GM13977 (cell line): ENCODE data around the gene PXDN.

Source experiments
- DNase-seq: peaks from one replicate; pipeline ENCODE4 v3.0.0; 2012; ENCODE audit warnings: low spot score
- in situ Hi-C: fragments of 300-500 bp; cut with MboI; formaldehyde crosslinking; loops from one replicate; pipeline ENCODE4 v1.12.0; 2022; ENCODE audit warnings: low sequenced_read_pairs, low pct_unique_long_range_greater_than_20kb, mixed read lengths, inconsistent platforms; ENCODE audit not compliant: unreplicated experiment
- TF ChIP-seq, protein P1 (sequence below): IDR thresholded peaks from 2 replicates; pipeline ENCODE4 v1.5.1; 2012; ENCODE audit warnings: mild to moderate bottlenecking, control low read depth; ENCODE audit not compliant: insufficient read depth; ENCODE audit errors: extremely low read depth, missing control alignments

PXDN gene

DNA sequence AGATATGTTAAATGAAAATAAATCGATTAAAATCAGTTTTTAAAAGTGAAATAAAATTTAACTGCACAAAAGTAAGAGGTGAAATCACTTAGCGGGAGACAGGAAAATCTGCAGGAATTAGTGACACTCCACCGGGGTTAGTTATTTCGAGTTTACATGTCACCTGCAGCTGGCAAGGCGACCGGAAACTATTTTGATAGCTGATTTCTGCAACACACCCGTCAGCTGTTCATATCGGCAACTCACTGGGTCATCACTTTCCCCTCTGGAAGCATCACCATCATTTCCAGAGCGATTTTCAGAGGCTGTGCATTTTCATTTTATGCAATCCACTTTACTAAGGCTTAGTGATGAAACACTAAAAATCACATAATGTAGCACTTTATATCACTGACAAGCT lies 52.9 kb downstream of the PXDN start:
- TF ChIP-seq, protein P1, sequence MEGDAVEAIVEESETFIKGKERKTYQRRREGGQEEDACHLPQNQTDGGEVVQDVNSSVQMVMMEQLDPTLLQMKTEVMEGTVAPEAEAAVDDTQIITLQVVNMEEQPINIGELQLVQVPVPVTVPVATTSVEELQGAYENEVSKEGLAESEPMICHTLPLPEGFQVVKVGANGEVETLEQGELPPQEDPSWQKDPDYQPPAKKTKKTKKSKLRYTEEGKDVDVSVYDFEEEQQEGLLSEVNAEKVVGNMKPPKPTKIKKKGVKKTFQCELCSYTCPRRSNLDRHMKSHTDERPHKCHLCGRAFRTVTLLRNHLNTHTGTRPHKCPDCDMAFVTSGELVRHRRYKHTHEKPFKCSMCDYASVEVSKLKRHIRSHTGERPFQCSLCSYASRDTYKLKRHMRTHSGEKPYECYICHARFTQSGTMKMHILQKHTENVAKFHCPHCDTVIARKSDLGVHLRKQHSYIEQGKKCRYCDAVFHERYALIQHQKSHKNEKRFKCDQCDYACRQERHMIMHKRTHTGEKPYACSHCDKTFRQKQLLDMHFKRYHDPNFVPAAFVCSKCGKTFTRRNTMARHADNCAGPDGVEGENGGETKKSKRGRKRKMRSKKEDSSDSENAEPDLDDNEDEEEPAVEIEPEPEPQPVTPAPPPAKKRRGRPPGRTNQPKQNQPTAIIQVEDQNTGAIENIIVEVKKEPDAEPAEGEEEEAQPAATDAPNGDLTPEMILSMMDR = no peak
- no peak for DNase-seq
- in situ Hi-C loops = no loop called here

DNA sequence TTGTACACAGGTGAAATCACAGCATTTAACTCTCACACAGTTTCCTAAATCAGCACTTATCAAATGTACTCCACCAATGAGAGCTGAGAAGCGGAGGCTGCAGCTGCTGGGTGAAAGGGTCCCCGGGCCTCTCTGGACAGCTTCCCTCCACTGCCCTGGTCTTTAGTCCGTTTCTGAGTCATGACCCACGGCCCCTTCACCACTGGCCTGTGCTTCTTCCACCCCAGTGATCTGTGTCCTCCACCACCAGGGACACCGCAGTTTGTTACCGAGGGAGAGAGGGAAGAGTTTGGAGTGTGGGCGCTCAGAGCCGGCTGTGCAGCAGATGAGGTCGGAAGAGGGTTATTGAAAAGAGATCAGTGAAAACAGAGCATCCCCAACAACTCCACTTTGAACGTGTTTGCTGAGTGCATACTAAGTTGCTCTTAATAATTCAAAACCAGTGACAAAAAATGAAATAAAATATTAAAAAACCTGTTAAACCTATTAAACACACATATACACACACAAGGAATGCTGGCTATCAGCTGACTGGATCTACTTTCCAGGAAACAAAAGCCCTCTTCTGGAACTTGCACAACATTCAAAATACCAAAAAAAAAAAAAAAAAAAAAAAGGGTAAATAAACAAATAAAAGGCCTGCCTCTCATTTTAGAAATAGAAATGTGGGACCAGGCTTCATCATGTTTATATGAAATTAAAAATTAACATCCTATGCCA lies 54.1 kb downstream of the PXDN start:
- DNase-seq = no peak
- TF ChIP-seq, protein P1 = no peak
- in situ Hi-C loops = no loop called here

DNA sequence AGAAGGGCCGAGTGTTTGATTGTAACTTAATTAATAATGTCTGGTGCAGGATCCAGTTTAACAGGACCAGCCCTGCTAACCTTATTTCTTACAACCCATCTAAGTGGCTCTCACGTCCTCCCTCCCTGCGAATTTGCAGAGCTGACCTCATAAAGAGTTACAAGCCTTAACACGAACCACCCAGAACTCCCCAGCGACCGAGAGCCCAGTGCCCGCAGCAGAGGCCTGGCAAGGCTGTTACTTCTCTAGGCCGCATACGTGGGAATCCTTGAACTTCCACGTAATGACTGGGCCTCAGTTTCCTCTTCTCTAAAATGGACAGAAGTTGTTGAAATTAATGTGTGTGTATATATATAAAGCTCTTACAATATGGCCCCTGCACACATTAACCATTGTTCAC lies 55.5 kb downstream of the PXDN start:
- TF ChIP-seq, protein P1 = no peak
- in situ Hi-C loops = no loop called here
- DNase-seq = no peak

GRCh38 chr2:1688161-1688560 lies 56.2 kb downstream of the PXDN start:
- in situ Hi-C loops = no loop called here
- no peak for DNase-seq
- TF ChIP-seq, protein P1 = no peak

GRCh38 chr2:1687254-1687653 lies 57.1 kb downstream of the PXDN start:
- in situ Hi-C loops = no loop called here
- no peak for DNase-seq
- TF ChIP-seq, protein P1 = no peak

DNA sequence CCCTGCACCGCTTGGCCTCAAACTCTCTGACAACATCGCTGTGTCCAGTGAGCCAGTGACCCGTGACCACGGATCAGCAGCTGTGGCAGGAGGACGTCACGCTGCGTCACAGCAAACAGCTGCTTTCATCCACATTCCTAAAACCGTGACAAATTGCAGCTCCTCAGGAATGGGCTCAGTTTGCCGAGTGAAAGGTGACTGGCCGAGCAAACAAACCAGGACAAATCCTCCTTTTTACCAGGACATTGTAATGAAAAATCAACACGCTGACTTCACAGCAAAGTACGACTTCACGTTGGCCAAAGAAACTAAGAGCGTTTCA lies 57.6 kb downstream of the PXDN start:
- DNase-seq = no peak
- TF ChIP-seq, protein P1 = no peak
- in situ Hi-C loops = no loop called here
